Upper lobe of left lung (tissue), 6 donors: ENCODE results near the gene CD8B2. TPM values are rescaled to one million over a fixed set of nuclear protein-coding genes. Genes with fewer than 3 reads are reported as not detected.
A peak's percentile ranks its signal among the peaks of the same experiment; 100 is the strongest.
"Not testable (repeated sequence)": the region's sequence is repeated elsewhere in the genome, so short reads cannot be mapped to it uniquely, and the experiment has no call there.

Source experiments
- ATAC-seq, 2 donors: fragments of 200-7000 bp; cut with Tn5 transposase; one replicate each; pipeline ENCODE4 v1.9.1; 2022; ENCODE audit warnings: mild to moderate bottlenecking in 2 of 2, moderate library complexity in 2 of 2; ENCODE audit not compliant: low FRiP score in 2 of 2
- DNase-seq, 2 donors: peaks; one replicate each; pipeline ENCODE4 v3.0.0-alpha.2; 2019 to 2020
- H3K27ac ChIP-seq, 4 donors: fragments of 200-600 bp; sonication (generic); one replicate each; pipeline ENCODE4 v1.5.1; 2016 to 2019
- H3K27me3 ChIP-seq, 4 donors: fragments of 200-600 bp; sonication (generic); one replicate each; pipeline ENCODE4 v1.5.1; 2017 to 2019
- H3K36me3 ChIP-seq, 4 donors: fragments of 200-600 bp; sonication (generic); one replicate each; pipeline ENCODE4 v1.5.1; 2016 to 2019
- H3K4me1 ChIP-seq, 4 donors: fragments of 200-600 bp; sonication (generic); one replicate each; pipeline ENCODE4 v1.5.1; 2018 to 2019
- H3K4me3 ChIP-seq, 4 donors: fragments of 200-600 bp; sonication (generic); one replicate each; pipeline ENCODE4 v1.5.1; 2017 to 2019; ENCODE audit warnings: mild to moderate bottlenecking in 2 of 4, moderate library complexity in 1 of 4
- H3K9me3 ChIP-seq, 4 donors: fragments of 200-600 bp; sonication (generic); one replicate each; pipeline ENCODE4 v1.5.1; 2018 to 2019
- EP300 ChIP-seq, 4 donors: sonication (generic); formaldehyde crosslinking; IDR thresholded peaks; one replicate each; pipeline ENCODE4 v1.5.1; 2017; ENCODE audit warnings: antibody characterized with exemption in 4 of 4, control low read depth in 2 of 4
- POLR2A ChIP-seq, 4 donors: fragments of 450-650 bp; IDR thresholded peaks; one replicate each; pipeline ENCODE4 v1.5.1; 2016 to 2017; ENCODE audit warnings: antibody characterized with exemption in 4 of 4, mild to moderate bottlenecking in 2 of 4
- POLR2AphosphoS5 ChIP-seq, 2 donors: sonication (generic); formaldehyde crosslinking; IDR thresholded peaks; one replicate each; pipeline ENCODE4 v1.5.1; 2017; ENCODE audit warnings: antibody characterized with exemption in 2 of 2
- WGBS, 2 donors: methylation state at CpG; one replicate each; pipeline ENCODE4 v1.1.5; 2017 to 2018; 5-methylcytosine and 5-hydroxymethylcytosine counted together
- total RNA-seq, 6 donors: library from RNA; depleted of rRNA in 4 of 6; stranded (reverse); fragments of >200 nt in 4 of 6; gene quantifications; one replicate each; pipeline versions ENCODE4 v1.1.0 to v1.2.1, GENCODE V29; 2016 to 2021
- TF ChIP-seq, protein P1 (sequence below), 6 experiments: fragments of 450-650 bp in 4 of 6; fragments of 200-600 bp in 2 of 6; sonication (generic) in 2 of 6; IDR thresholded peaks; one replicate each; pipeline ENCODE4 v1.5.1; 2016 to 2019; ENCODE audit warnings: antibody characterized with exemption in 6 of 6
- donor health status: DM: no; HTN: no; CAD: no; lungs with moderate emphysema.
- donor health status: DM: no; HTN: yes; CAD: no; lungs with severe emphysema.

CD8B2 gene
- total RNA-seq, 6 donors from 2014 or later, result 0.30 TPM; not detected in 5

DNA sequence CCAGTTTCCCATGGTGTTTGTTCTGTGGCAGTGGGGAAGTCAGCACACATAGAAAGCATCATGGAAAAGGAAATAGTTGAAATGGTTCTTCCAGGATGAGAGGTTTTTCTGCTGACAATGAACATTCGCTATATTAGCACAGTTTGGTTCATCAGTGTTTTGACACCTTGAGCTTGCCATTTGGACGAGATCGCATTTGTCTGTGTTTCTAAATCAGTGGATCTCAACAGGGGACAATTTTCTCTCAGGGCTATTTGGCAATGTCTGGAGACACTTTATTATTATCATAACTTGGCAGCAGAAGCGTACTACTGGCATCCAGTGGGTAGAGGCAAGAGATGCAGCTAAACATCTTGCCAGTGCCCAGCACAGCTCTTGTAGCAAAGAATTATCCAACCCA is 74.6 kb downstream of the CD8B2 start:
- 80 to 82% methylated on average over 4 of the region's 4 CpGs for WGBS, 2 donors
- Histone ChIP-seq H3K27ac (no peak overlapping the region), H3K4me1 (no peaks in the 10 kb centered on the region), H3K36me3 (no peaks in the 10 kb centered on the region), H3K9me3 (no peaks in the 10 kb centered on the region), H3K27me3 (no peaks in the 10 kb centered on the region), H3K4me3 (no peak overlapping the region)
- ATAC-seq (no peak), DNase-seq (no peak)
- TF ChIP-seq POLR2A (IDR thresholded peaks at IDR 0.05) (no peak), EP300 (IDR thresholded peaks at IDR 0.05) (no peak), POLR2AphosphoS5 (IDR thresholded peaks at IDR 0.05) (no peak)
- TF ChIP-seq, protein P1, sequence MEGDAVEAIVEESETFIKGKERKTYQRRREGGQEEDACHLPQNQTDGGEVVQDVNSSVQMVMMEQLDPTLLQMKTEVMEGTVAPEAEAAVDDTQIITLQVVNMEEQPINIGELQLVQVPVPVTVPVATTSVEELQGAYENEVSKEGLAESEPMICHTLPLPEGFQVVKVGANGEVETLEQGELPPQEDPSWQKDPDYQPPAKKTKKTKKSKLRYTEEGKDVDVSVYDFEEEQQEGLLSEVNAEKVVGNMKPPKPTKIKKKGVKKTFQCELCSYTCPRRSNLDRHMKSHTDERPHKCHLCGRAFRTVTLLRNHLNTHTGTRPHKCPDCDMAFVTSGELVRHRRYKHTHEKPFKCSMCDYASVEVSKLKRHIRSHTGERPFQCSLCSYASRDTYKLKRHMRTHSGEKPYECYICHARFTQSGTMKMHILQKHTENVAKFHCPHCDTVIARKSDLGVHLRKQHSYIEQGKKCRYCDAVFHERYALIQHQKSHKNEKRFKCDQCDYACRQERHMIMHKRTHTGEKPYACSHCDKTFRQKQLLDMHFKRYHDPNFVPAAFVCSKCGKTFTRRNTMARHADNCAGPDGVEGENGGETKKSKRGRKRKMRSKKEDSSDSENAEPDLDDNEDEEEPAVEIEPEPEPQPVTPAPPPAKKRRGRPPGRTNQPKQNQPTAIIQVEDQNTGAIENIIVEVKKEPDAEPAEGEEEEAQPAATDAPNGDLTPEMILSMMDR (IDR thresholded peaks at IDR 0.05), result no peak

DNA sequence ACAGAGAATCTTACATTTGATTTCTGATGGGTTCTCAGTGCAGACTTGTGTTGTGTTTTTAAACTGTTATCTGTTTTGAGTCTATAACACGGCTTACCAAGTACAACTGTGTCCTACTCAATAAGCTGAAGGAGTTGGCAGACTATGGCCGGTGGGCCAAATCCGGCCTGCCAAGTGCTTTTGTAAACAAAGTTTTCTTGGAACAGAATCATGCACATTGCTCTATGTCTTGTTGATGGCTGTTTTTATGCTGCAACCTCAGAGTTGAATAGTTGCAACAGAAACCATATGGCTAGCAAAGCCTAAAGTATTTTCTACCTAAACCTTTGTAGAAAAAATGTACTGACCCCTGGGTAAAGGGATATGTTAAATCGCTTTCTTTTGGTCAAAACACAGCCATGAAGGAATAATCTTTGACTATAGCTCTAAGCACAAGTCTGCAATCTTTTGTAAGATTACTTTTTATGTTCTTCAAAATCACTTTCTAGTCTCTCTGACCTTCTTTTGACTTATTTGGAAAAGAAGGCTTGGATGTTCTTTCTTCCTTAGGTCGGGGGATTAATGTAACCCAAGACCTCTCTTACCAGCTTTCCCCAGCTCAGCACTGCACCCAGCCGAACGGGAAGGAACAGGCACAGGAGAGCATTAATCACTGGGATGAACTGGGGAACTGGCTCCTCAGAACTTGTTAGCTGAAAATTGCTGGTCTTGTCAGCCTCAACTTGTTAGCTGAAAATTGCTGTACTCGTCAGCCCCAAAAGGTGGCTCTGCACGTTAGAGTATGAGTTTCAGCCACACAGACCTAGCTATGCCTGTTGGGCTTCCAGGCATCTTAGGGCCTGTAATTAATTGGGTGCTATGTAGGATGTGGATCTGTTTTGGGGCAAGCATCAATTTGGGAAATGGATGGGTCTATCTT is 75.4 kb downstream of the CD8B2 start:
- H3K27me3 ChIP-seq, result no peaks in the 10 kb centered on the region
- DNase-seq (no peak), ATAC-seq (peak in 1 of 2 donors; percentile 24)
- TF ChIP-seq, protein P1 (IDR thresholded peaks at IDR 0.05), result no peak
- TF ChIP-seq EP300 (IDR thresholded peaks at IDR 0.05), result no peak
- no peak for TF ChIP-seq POLR2A (IDR thresholded peaks at IDR 0.05)
- no peak overlapping the region for H3K4me3 ChIP-seq
- no peaks in the 10 kb centered on the region for H3K4me1 ChIP-seq
- H3K36me3 ChIP-seq, result no peaks in the 10 kb centered on the region
- H3K27ac ChIP-seq, result no peak overlapping the region
- WGBS, 2 donors, result 39 to 43% methylated on average over 9 of the region's 9 CpGs
- H3K9me3 ChIP-seq, result no peaks in the 10 kb centered on the region

DNA sequence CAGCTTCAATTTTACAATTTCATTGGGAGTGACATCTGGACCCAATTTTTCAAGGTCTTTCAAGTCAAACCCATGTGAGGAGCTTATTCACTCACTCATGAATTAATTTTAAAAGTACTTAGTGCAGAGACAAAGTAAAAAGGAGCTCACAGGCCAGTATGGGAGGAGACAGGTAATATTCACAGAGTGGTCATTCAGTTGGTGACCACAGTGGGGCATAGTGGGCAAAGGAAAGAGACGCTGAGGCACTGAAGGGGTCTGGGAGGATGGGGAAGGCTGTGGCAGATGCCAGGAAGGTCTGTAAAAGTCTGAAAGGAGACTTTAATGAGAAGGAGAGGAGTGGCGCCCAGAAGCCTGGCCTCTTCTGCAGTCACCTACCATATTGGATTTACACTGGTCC is 76.0 kb downstream of the CD8B2 start:
- H3K9me3 ChIP-seq, result no peaks in the 10 kb centered on the region
- DNase-seq (no peak), ATAC-seq (no peak)
- H3K4me1 ChIP-seq, result no peaks in the 10 kb centered on the region
- WGBS, 2 donors, result 78 to 93% methylated on average over 2 of the region's 2 CpGs
- H3K4me3 ChIP-seq, result no peak overlapping the region
- no peaks in the 10 kb centered on the region for H3K27me3 ChIP-seq
- TF ChIP-seq, protein P1 (IDR thresholded peaks at IDR 0.05), result no peak
- TF ChIP-seq EP300 (IDR thresholded peaks at IDR 0.05) (no peak), POLR2AphosphoS5 (IDR thresholded peaks at IDR 0.05) (no peak), POLR2A (IDR thresholded peaks at IDR 0.05) (no peak)
- H3K36me3 ChIP-seq, result no peaks in the 10 kb centered on the region
- H3K27ac ChIP-seq, result no peak overlapping the region

DNA sequence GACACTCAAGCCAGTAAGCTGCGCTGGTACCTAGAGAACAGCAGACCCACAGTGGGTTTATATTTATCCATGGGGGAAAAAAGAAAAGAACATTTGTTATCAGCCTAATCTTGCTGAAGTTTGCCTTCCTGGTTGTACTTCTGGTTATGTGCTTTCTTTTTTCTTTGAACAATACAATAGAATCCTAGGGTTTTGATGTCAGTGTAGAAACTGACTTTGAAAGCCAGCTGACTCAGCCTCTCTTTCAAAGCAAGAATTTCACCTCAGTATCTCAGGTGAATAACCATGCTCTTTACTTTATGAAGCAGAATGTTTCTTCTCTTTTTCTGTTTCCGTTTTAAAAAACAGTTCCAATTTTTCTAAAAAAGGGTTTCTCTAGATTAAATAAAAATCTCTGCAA is 78.4 kb downstream of the CD8B2 start:
- Histone ChIP-seq H3K27me3 (no peaks in the 10 kb centered on the region), H3K36me3 (no peaks in the 10 kb centered on the region), H3K4me1 (no peaks in the 10 kb centered on the region), H3K9me3 (no peaks in the 10 kb centered on the region), H3K27ac (no peak overlapping the region), H3K4me3 (no peak overlapping the region)
- TF ChIP-seq, protein P1 (IDR thresholded peaks at IDR 0.05), result no peak
- no peak for TF ChIP-seq POLR2AphosphoS5 (IDR thresholded peaks at IDR 0.05)
- TF ChIP-seq EP300 (IDR thresholded peaks at IDR 0.05), result no peak
- no peak for TF ChIP-seq POLR2A (IDR thresholded peaks at IDR 0.05)
- DNase-seq (no peak), ATAC-seq (no peak)
- 66 to 87% methylated on average over 2 of the region's 2 CpGs for WGBS, 2 donors

DNA sequence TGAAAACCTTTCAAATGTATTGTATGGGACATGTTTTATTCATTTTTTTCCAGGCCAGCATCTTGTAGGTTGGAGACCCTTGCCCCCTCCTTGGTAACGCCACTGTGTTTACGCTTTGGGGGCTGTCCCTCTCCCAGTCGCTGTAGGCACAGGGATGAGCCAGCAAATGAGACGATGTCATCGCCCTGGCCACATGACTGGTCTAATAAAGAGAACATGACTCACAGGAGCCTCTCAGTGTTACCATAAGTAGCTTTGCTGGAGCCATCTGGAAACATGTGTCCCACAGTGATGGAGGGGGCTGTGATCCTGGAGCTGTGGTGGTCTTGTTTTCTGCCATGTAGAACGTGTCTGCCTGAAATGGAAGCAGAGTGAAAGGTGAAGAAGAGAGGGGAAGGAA is 78.9 kb downstream of the CD8B2 start:
- Histone ChIP-seq H3K4me1 (no peaks in the 10 kb centered on the region), H3K27ac (no peak overlapping the region), H3K36me3 (no peaks in the 10 kb centered on the region), H3K4me3 (no peak overlapping the region), H3K9me3 (no peaks in the 10 kb centered on the region), H3K27me3 (no peaks in the 10 kb centered on the region)
- TF ChIP-seq EP300 (IDR thresholded peaks at IDR 0.05), result no peak
- ATAC-seq (peak in 1 of 2 donors; percentile 68), DNase-seq (no peak)
- WGBS, 2 donors, result 69 to 71% methylated on average over 6 of the region's 6 CpGs

DNA sequence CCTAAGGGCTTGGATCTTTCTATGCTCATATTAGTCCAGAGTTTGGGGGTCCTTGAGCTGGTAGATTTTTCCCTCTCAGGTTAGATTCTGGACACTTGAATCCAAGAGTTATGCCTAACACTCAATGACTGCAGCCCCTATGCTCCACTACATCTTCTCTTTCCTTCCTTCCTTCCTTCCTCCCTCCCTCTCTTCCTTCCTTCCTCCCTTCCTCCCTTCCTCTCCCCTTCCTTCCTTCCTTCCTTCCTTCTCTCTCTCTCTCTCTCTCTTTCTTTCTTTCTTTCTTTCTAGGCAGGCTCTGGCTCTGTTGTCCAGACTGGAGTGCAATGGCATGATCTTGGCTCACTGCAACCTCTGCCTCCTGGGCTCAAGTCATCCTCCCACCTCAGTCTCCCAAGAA is 79.3 kb downstream of the CD8B2 start:
- H3K36me3 ChIP-seq, H3K27me3 ChIP-seq, H3K9me3 ChIP-seq, H3K4me3 ChIP-seq, H3K4me1 ChIP-seq, DNase-seq, H3K27ac ChIP-seq, ATAC-seq: not testable (repeated sequence)
